ENCODE results near the gene NKAIN4.

DNA sequence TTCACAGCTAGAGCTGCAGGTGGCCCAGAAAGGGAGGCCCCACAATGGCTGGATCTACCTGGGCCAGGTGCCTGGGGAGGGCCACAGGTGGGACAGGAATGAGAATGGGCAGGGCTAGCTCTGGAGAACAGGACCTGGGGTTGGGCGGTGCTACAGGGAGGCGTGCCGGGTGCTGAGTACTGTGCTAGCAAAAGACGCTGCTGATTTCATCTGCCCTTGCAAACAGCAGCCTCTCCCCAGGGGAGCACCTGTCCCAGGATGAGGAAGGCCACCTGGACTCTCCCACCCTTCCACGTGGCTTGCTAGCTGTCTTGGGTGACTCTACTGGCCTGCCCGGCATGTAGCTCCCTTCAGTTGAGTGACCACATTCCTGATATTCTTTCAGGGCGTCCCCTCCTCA is 31.7 kb downstream of the NKAIN4 start:
- TF ChIP-seq EZH2 (IDR thresholded peaks at IDR 0.05): no peak
- no peak for TF ChIP-seq POLR2AphosphoS5 (IDR thresholded peaks at IDR 0.05; ENCODE audit: borderline replicate concordance, low read depth, low read length)
